HepG2 (cell line): ENCODE measurements around the gene WWP2. TPM values are rescaled to one million over a fixed set of nuclear protein-coding genes. Genes with fewer than 3 reads are reported as not detected.

Source experiments
- CSRNP1 ChIP-seq: sonication (generic); formaldehyde crosslinking; IDR thresholded peaks from 2 replicates; pipeline ENCODE4 v1.8.1; 2023; ENCODE audit warnings: mild to moderate bottlenecking, missing genetic modification reagents
- FOXJ3 ChIP-seq: sonication (generic); formaldehyde crosslinking; IDR thresholded peaks from 2 replicates; pipeline ENCODE4 v1.4.0; 2020; ENCODE audit warnings: missing genetic modification reagents, mild to moderate bottlenecking, borderline replicate concordance
- IRF2 ChIP-seq: IDR thresholded peaks from 2 replicates; pipeline ENCODE4 v1.6.1; 2018; ENCODE audit warnings: missing genetic modification reagents, missing compliant biosample characterization
- KDM5A ChIP-seq: fragments of 200-600 bp; sonication (generic); IDR thresholded peaks from 2 replicates; pipeline ENCODE4 v1.7.0; 2018; ENCODE audit warnings: antibody characterized with exemption, mild to moderate bottlenecking, low read length, borderline replicate concordance
- NR2C2 ChIP-seq: sonication (generic); formaldehyde crosslinking; IDR thresholded peaks from 2 replicates; pipeline ENCODE4 v1.4.0; 2020; ENCODE audit warnings: missing genetic modification reagents, mild to moderate bottlenecking, moderate library complexity, borderline replicate concordance
- RARG ChIP-seq: sonication (generic); formaldehyde crosslinking; IDR thresholded peaks from 2 replicates; pipeline ENCODE4 v1.4.0; 2020; ENCODE audit warnings: low read depth, mild to moderate bottlenecking, missing genetic modification reagents
- RERE ChIP-seq: IDR thresholded peaks from 2 replicates; pipeline ENCODE4 v1.6.1; 2016; ENCODE audit warnings: low read depth, missing genetic modification reagents, missing compliant biosample characterization
- SMAD9 ChIP-seq: sonication (generic); formaldehyde crosslinking; IDR thresholded peaks from 2 replicates; pipeline ENCODE4 v1.5.1; 2020; ENCODE audit warnings: mild to moderate bottlenecking, missing genetic modification reagents
- THAP8 ChIP-seq: sonication (generic); formaldehyde crosslinking; IDR thresholded peaks from 2 replicates; pipeline ENCODE4 v1.5.1; 2020; ENCODE audit warnings: missing genetic modification reagents, mild to moderate bottlenecking, borderline replicate concordance
- THAP9 ChIP-seq: sonication (generic); formaldehyde crosslinking; IDR thresholded peaks from 2 replicates; pipeline ENCODE4; 2020; ENCODE audit warnings: missing genetic modification reagents, mild to moderate bottlenecking, borderline replicate concordance
- TRIM22 ChIP-seq: fragments of 450-650 bp; IDR thresholded peaks from 2 replicates; pipeline ENCODE4 v1.6.1; 2017
- ZNF230 ChIP-seq: sonication (generic); formaldehyde crosslinking; IDR thresholded peaks from 2 replicates; pipeline ENCODE4 v1.4.0; 2020; ENCODE audit warnings: mild to moderate bottlenecking, missing genetic modification reagents
- ZNF550 ChIP-seq: sonication (generic); formaldehyde crosslinking; IDR thresholded peaks from 2 replicates; pipeline ENCODE4 v1.4.0; 2020; ENCODE audit warnings: mild to moderate bottlenecking, missing genetic modification reagents, borderline replicate concordance
- ZNF766 ChIP-seq: sonication (generic); formaldehyde crosslinking; IDR thresholded peaks from 2 replicates; pipeline ENCODE4 v1.5.0; 2020; ENCODE audit warnings: missing genetic modification reagents, borderline replicate concordance
- ZNF790 ChIP-seq: sonication (generic); formaldehyde crosslinking; IDR thresholded peaks from 2 replicates; pipeline ENCODE4 v1.8.0; 2022; ENCODE audit warnings: missing genetic modification reagents, mild to moderate bottlenecking, borderline replicate concordance
- polyA plus RNA-seq, 8 experiments: library from polyadenylated mRNA; depleted of rRNA in 3 of 8; stranded (reverse) in 7 of 8; unstranded in 1 of 8; fragments of >200 nt; fragmentation: Illumina TruSeq in 4 of 8; extraction: Trizol in 4 of 8; gene quantifications; 2 replicates each; pipeline versions ENCODE4 v1.2.1 to v1.2.3, GENCODE V29; 2011 to 2016; ENCODE audit warnings: low read depth in 4 of 8, missing spikeins in 1 of 8, mixed read lengths in 1 of 8; ENCODE audit not compliant: insufficient read depth in 1 of 8
- total RNA-seq, 5 experiments: library from RNA; depleted of rRNA; stranded (reverse); fragments of >200 nt; fragmentation: Illumina TruSeq; extraction: Trizol; gene quantifications; 2 replicates each; pipeline ENCODE4 v1.2.3, GENCODE V29; 2016; ENCODE audit warnings: low read depth in 1 of 5

Gene WWP2
- total and polyA plus RNA-seq, 2 of the 13 experiments (the other 11 are each of a cell fraction or from before 2014, with no cell fraction given): 11.4 to 28.2 TPM

GRCh38 chr16:69860233-69861231 lies 98.4 kb downstream of the WWP2 start (continued):
- TF ChIP-seq RARG (CRISPR knock-in tag) (no peak), ZNF790 (CRISPR knock-in tag) (no peak), SMAD9 (no peak), ZNF766 (CRISPR knock-in tag) (no peak), TRIM22 (no peak), ZNF230 (CRISPR knock-in tag) (no peak), FOXJ3 (CRISPR knock-in tag) (no peak), KDM5A (no peak), NR2C2 (CRISPR knock-in tag) (no peak), RERE (CRISPR knock-in tag) (no peak), THAP8 (CRISPR knock-in tag) (no peak), IRF2 (CRISPR knock-in tag) (no peak), CSRNP1 (CRISPR knock-in tag) (no peak), ZNF550 (CRISPR knock-in tag) (no peak), THAP9 (CRISPR knock-in tag) (no peak)
